KOPT-K1 (cell line): ENCODE data around the gene CSNK1D.

Source experiments
- H3K27ac ChIP-seq: fragments of 200-600 bp; sonication (generic); 2 replicates; pipeline ENCODE4 v1.5.1; 2016; ENCODE audit warnings: antibody characterized with exemption, mild to moderate bottlenecking, low read depth, low read length; ENCODE audit not compliant: poor library complexity, severe bottlenecking
- H3K36me3 ChIP-seq: fragments of 200-600 bp; sonication (generic); 2 replicates; pipeline ENCODE4 v1.5.1; 2017; ENCODE audit warnings: antibody characterized with exemption, mild to moderate bottlenecking, low read length, moderate library complexity; ENCODE audit not compliant: insufficient read depth
- H3K9me3 ChIP-seq: fragments of 200-600 bp; sonication (generic); 2 replicates; pipeline ENCODE4 v1.5.1; 2017; ENCODE audit warnings: antibody characterized with exemption, low read length, mild to moderate bottlenecking; ENCODE audit not compliant: insufficient read depth, poor library complexity, severe bottlenecking

Gene CSNK1D

GRCh38 chr17:82291582-82292250 lies 18.2 kb upstream of the CSNK1D start:
- Histone ChIP-seq H3K27ac (peak overlapping the region; percentile 91), H3K36me3 (no peaks in the 10 kb centered on the region)

GRCh38 chr17:82287868-82288801 lies 14.6 kb upstream of the CSNK1D start:
- Histone ChIP-seq H3K9me3 (peaks cover 11% of the 10 kb centered on the region), H3K36me3 (no peaks in the 10 kb centered on the region), H3K27ac (peak overlapping the region; percentile 43)

More at GRCh38 chr17:82291582-82292250, 18.2 kb upstream of the CSNK1D start:
- peaks cover 11% of the 10 kb centered on the region for H3K9me3 ChIP-seq

GRCh38 chr17:82287013-82287867 lies 13.7 kb upstream of the CSNK1D start:
- Histone ChIP-seq H3K36me3 (no peaks in the 10 kb centered on the region), H3K27ac (peak overlapping the region; percentile 43), H3K9me3 (peaks cover 11% of the 10 kb centered on the region)

GRCh38 chr17:82285141-82285540 lies 11.6 kb upstream of the CSNK1D start:
- Histone ChIP-seq H3K9me3 (peaks cover 11% of the 10 kb centered on the region), H3K27ac (no peak overlapping the region), H3K36me3 (no peaks in the 10 kb centered on the region)

GRCh38 chr17:82283208-82283749 lies 9.8 kb upstream of the CSNK1D start:
- H3K36me3 ChIP-seq = no peaks in the 10 kb centered on the region
- H3K9me3 ChIP-seq = peaks cover 11% of the 10 kb centered on the region
- H3K27ac ChIP-seq = no peak overlapping the region

- H3K27ac ChIP-seq = no peak overlapping the region
- peaks cover 8% of the 10 kb centered on the region for H3K9me3 ChIP-seq
- no peaks in the 10 kb centered on the region for H3K36me3 ChIP-seq
These were observed 9.0 kb upstream of the CSNK1D start for GRCh38 chr17:82282239-82283207.

- Histone ChIP-seq H3K9me3 (no peaks in the 10 kb centered on the region), H3K27ac (no peak overlapping the region)
These were observed 8.2 kb upstream of the CSNK1D start for GRCh38 chr17:82281502-82282238.

GRCh38 chr17:82281076-82281475 lies 7.6 kb upstream of the CSNK1D start:
- H3K27ac ChIP-seq = peak overlapping the region; percentile 11
- H3K9me3 ChIP-seq = no peaks in the 10 kb centered on the region
- no peaks in the 10 kb centered on the region for H3K36me3 ChIP-seq

More at GRCh38 chr17:82281502-82282238, 8.2 kb upstream of the CSNK1D start:
- H3K36me3 ChIP-seq = no peaks in the 10 kb centered on the region

- no peaks in the 10 kb centered on the region for H3K36me3 ChIP-seq
- no peaks in the 10 kb centered on the region for H3K9me3 ChIP-seq
- H3K27ac ChIP-seq = peak overlapping the region; percentile 11
These were observed 7.0 kb upstream of the CSNK1D start for GRCh38 chr17:82280537-82280936.

GRCh38 chr17:82278786-82279391 lies 5.4 kb upstream of the CSNK1D start:
- Histone ChIP-seq H3K9me3 (no peaks in the 10 kb centered on the region), H3K27ac (no peak overlapping the region), H3K36me3 (no peaks in the 10 kb centered on the region)

- Histone ChIP-seq H3K36me3 (no peaks in the 10 kb centered on the region), H3K9me3 (no peaks in the 10 kb centered on the region), H3K27ac (no peak overlapping the region)
These were observed 4.8 kb upstream of the CSNK1D start for GRCh38 chr17:82278308-82278707.

GRCh38 chr17:82277851-82278250 lies 4.4 kb upstream of the CSNK1D start:
- H3K36me3 ChIP-seq = no peaks in the 10 kb centered on the region
- H3K27ac ChIP-seq = no peak overlapping the region
- no peaks in the 10 kb centered on the region for H3K9me3 ChIP-seq

GRCh38 chr17:82276938-82277337 lies 3.4 kb upstream of the CSNK1D start:
- H3K36me3 ChIP-seq = peaks cover 3% of the 10 kb centered on the region
- H3K9me3 ChIP-seq = no peaks in the 10 kb centered on the region
- H3K27ac ChIP-seq = no peak overlapping the region
